IMR-90 (cell line): ENCODE results near the gene RPTOR. TPM values are rescaled to one million over a fixed set of nuclear protein-coding genes. Genes with fewer than 3 reads are reported as not detected.

Source experiments
- ATAC-seq: fragments of 200-7000 bp; cut with Tn5 transposase; 2 replicates; pipeline ENCODE4 v1.9.1; 2020; ENCODE audit warnings: low read depth, mild to moderate bottlenecking, moderate library complexity
- BruUV-seq: library from RNA; stranded (reverse); fragments of 400-500 nt; replicated peaks from 2 replicates; lab custom pipeline; 2021; lab: Mats Ljungman, UMichigan
- CTCF ChIA-PET: fragments of 300-600 bp; formaldehyde crosslinking; extraction: SDS; loops from one replicate; lab custom pipeline; 2021; ENCODE audit warnings: antibody characterized with exemption; lab: Yijun Ruan, JAX
- POLR2A ChIA-PET: fragments of 300-600 bp; sonication (Branson Sonifier 250); formaldehyde crosslinking; loops from one replicate; lab custom pipeline; 2022; ENCODE audit warnings: antibody characterized with exemption; ENCODE audit not compliant: unreplicated experiment; lab: Charles Lee
- DNase-seq: peaks from one replicate; pipeline ENCODE4 v3.0.0; 2013
- H2AFZ ChIP-seq: replicated peaks from 2 replicates; pipeline ENCODE3; 2013; ENCODE audit warnings: low read length, mild to moderate bottlenecking; ENCODE audit not compliant: poor library complexity
- H2AK5ac ChIP-seq: 2 replicates; pipeline ENCODE4 v1.6.1; 2013; ENCODE audit warnings: low read depth, low read length, inconsistent platforms
- H2AK9ac ChIP-seq: replicated peaks from 2 replicates; pipeline ENCODE3; 2013; ENCODE audit warnings: mild to moderate bottlenecking, low read depth, low read length, moderate library complexity; ENCODE audit not compliant: poor library complexity
- H2BK120ac ChIP-seq: 2 replicates; pipeline ENCODE4 v1.6.1; 2013; ENCODE audit warnings: low read depth, low read length, inconsistent platforms
- H2BK15ac ChIP-seq: 3 replicates; pipeline ENCODE4 v1.6.1; 2013; ENCODE audit warnings: low read depth, low read length, inconsistent platforms
- H2BK20ac ChIP-seq: 2 replicates; pipeline ENCODE4 v1.6.1; 2013; ENCODE audit warnings: low read depth, mild to moderate bottlenecking, inconsistent platforms, low read length, moderate library complexity
- H2BK5ac ChIP-seq: 2 replicates; pipeline ENCODE4 v1.6.1; 2013; ENCODE audit warnings: mild to moderate bottlenecking, low read depth, low read length, inconsistent platforms; ENCODE audit not compliant: poor library complexity, severe bottlenecking
- H3K14ac ChIP-seq: replicated peaks from 2 replicates; pipeline ENCODE4 v1.6.1; 2013; ENCODE audit warnings: low read depth, low read length, inconsistent platforms
- H3K18ac ChIP-seq: 2 replicates; pipeline ENCODE4 v1.6.1; 2013; ENCODE audit warnings: low read depth, low read length, control low read depth
- H3K23ac ChIP-seq: 2 replicates; pipeline ENCODE4 v1.6.1; 2013; ENCODE audit warnings: low read depth, low read length, inconsistent platforms
- H3K27ac ChIP-seq: 2 replicates; pipeline ENCODE4 v1.5.1; 2013; ENCODE audit warnings: mild to moderate bottlenecking, control low read depth, low read length; ENCODE audit not compliant: insufficient read depth
- H3K27me3 ChIP-seq: 2 replicates; pipeline ENCODE4 v1.6.1; 2013; ENCODE audit warnings: low read length; ENCODE audit not compliant: control insufficient read depth, insufficient read depth
- H3K36me3 ChIP-seq: 2 replicates; pipeline ENCODE4 v1.6.1; 2013; ENCODE audit warnings: low read length, mixed read lengths; ENCODE audit not compliant: control insufficient read depth, insufficient read depth
- H3K4ac ChIP-seq: 2 replicates; pipeline ENCODE4 v1.6.1; 2013; ENCODE audit warnings: low read depth, low read length, inconsistent platforms
- H3K4me1 ChIP-seq: 2 replicates; pipeline ENCODE4 v1.6.1; 2013; ENCODE audit warnings: low read length, mixed read lengths; ENCODE audit not compliant: control insufficient read depth, insufficient read depth
- H3K4me2 ChIP-seq: 2 replicates; pipeline ENCODE4 v1.6.1; 2013; ENCODE audit warnings: low read depth, mild to moderate bottlenecking, control low read depth, low read length, moderate library complexity
- H3K4me3 ChIP-seq: 2 replicates; pipeline ENCODE4 v1.5.1; 2013; ENCODE audit warnings: low read depth, mild to moderate bottlenecking, control low read depth, low read length, moderate library complexity; ENCODE audit not compliant: insufficient read depth
- H3K56ac ChIP-seq: 2 replicates; pipeline ENCODE4 v1.6.1; 2013; ENCODE audit warnings: low read length, inconsistent platforms; ENCODE audit not compliant: insufficient read depth; ENCODE audit errors: extremely low read depth
- H3K79me1 ChIP-seq, 2 experiments: 2 replicates each; pipeline ENCODE4 v1.6.1; 2013; ENCODE audit warnings: low read length in 2 of 2, inconsistent platforms in 1 of 2, low read depth in 1 of 2
- H3K9ac ChIP-seq: 2 replicates; pipeline ENCODE4 v1.6.1; 2013; ENCODE audit warnings: low read depth, low read length, control low read depth
- H3K9me1 ChIP-seq: 2 replicates; pipeline ENCODE4 v1.6.1; 2013; ENCODE audit warnings: low read length, inconsistent platforms; ENCODE audit not compliant: insufficient read depth
- H3K9me3 ChIP-seq: 2 replicates; pipeline ENCODE4 v1.6.1; 2013; ENCODE audit warnings: low read length; ENCODE audit not compliant: control insufficient read depth, insufficient read depth
- H4K20me1 ChIP-seq: 2 replicates; pipeline ENCODE4 v1.6.1; 2013; ENCODE audit warnings: low read length, inconsistent platforms; ENCODE audit not compliant: insufficient read depth
- H4K5ac ChIP-seq: 2 replicates; pipeline ENCODE4 v1.6.1; 2013; ENCODE audit warnings: mild to moderate bottlenecking, low read depth, low read length, control low read depth
- H4K8ac ChIP-seq, 2 experiments: 2 replicates each; pipeline ENCODE4 v1.6.1; 2013; ENCODE audit warnings: low read depth in 2 of 2, low read length in 2 of 2, control low read depth in 1 of 2, inconsistent platforms in 1 of 2
- H4K91ac ChIP-seq: 2 replicates; pipeline ENCODE4 v1.6.1; 2013; ENCODE audit warnings: low read depth, low read length, inconsistent platforms; ENCODE audit not compliant: insufficient read depth
- RAD21 ChIP-seq: IDR thresholded peaks from 2 replicates; pipeline ENCODE4 v1.6.1; 2012; ENCODE audit warnings: low read length, improper control_type of control experiment
- SMC3 ChIP-seq: fragments of 150-350 bp; IDR thresholded peaks from 2 replicates; pipeline ENCODE4 v1.6.1; 2016; ENCODE audit warnings: low read depth, mild to moderate bottlenecking, antibody characterized with exemption, low read length, moderate library complexity
- WGBS, 2 experiments: methylation state at CpG; one replicate each; pipeline versions ENCODE4 v1.1.5 to v1.1.7; 2013; ENCODE audit warnings: missing lambda C conversion rate in 2 of 2; ENCODE audit not compliant: insufficient read length in 1 of 2; ENCODE audit errors: extremely low coverage in 2 of 2; 5-methylcytosine and 5-hydroxymethylcytosine counted together
- dilution Hi-C: fragments of 300-500 bp; cut with HindIII; formaldehyde crosslinking; loops from one replicate; pipeline ENCODE4 v1.14.3; 2018; ENCODE audit warnings: low sequenced_read_pairs; ENCODE audit not compliant: unreplicated experiment
- in situ Hi-C: fragments of 300-500 bp; cut with MboI; formaldehyde crosslinking; loops from 3 replicates; pipeline ENCODE4 v1.14.3; 2019; ENCODE audit warnings: low sequenced_read_pairs, inconsistent platforms, mixed read lengths
- intact Hi-C: fragments of 100-400 bp; cut with micrococcal nuclease; formaldehyde crosslinking; loops from 2 replicates; pipeline ENCODE4 v1.10.0; 2022
- polyA plus RNA-seq, 3 experiments: library from polyadenylated mRNA; depleted of rRNA; stranded (reverse); fragments of >200 nt; gene quantifications; 2 replicates each; pipeline ENCODE4 v1.2.3, GENCODE V29; 2012; ENCODE audit warnings: low replicate concordance in 1 of 3
- total RNA-seq: library from RNA; depleted of rRNA; stranded (reverse); fragments of >200 nt; gene quantifications from 2 replicates; pipeline ENCODE4 v1.2.3, GENCODE V29; 2012

The RPTOR gene
- total and polyA plus RNA-seq, 2 of the 4 experiments (the other 2 are of a cell fraction) = 10.8 to 14.7 TPM

- dilution Hi-C loops = no loop called here
- Histone ChIP-seq H2AK5ac (no peak overlapping the region), H3K79me1 (no peaks in the 10 kb centered on the region), H4K91ac (no peak overlapping the region), H2BK120ac (no peak overlapping the region), H3K4me2 (no peak overlapping the region), H3K18ac (no peak overlapping the region), H2AFZ (no peak overlapping the region), H3K9me1 (peaks cover 2% of the 10 kb centered on the region; the same call in 1 of the 2 replicates), H4K8ac (no peak overlapping the region), H2BK15ac (no peak overlapping the region), H3K4ac (no peak overlapping the region), H3K9ac (no peak overlapping the region), H3K23ac (no peak overlapping the region), H2AK9ac (no peak overlapping the region), H3K36me3 (peaks cover 39% of the 10 kb centered on the region), H4K5ac (no peak overlapping the region), H2BK20ac (no peak overlapping the region), H3K4me1 (no peaks in the 10 kb centered on the region), H3K27me3 (no peaks in the 10 kb centered on the region), H3K14ac (no peak overlapping the region), H3K27ac (no peak overlapping the region), H3K56ac (no peak overlapping the region), H3K9me3 (no peaks in the 10 kb centered on the region), H3K4me3 (no peak overlapping the region), H2BK5ac (no peak overlapping the region), H4K20me1 (no peaks in the 10 kb centered on the region)
- in situ Hi-C loops = no loop called here
- TF ChIP-seq SMC3 (no peak), RAD21 (no peak)
- ChIA-PET POLR2A (no interaction called here), CTCF (no interaction called here)
- intact Hi-C loops = no loop called here
- 94% methylated on average over 13 of the region's 28 CpGs; no CpG with 5 or more reads in 1 of the 2 experiments for WGBS, 2 experiments
- ATAC-seq (no peak), DNase-seq (no peak)
- BruUV-seq = no TSS peak
Measured at GRCh38 chr17:80921741-80922579, 377.3 kb downstream of the RPTOR start.
